ENCODE data around the gene SLCO1A2.

Gene SLCO1A2

GRCh38 chr12:21221778-21222177, 112.9 kb downstream of the SLCO1A2 start:
- TF ChIP-seq CTCF (conservative IDR thresholded peaks at IDR 0.05; ENCODE audit: low read depth, low read length), result no peak
- no peak for DNase-seq (ENCODE audit: low read depth)
- H3K4me3 ChIP-seq (ENCODE audit: low read depth, low read length), result no peak overlapping the region

- TF ChIP-seq CTCF (conservative IDR thresholded peaks at IDR 0.05; ENCODE audit: low read depth, low read length), result no peak
- no peak overlapping the region for H3K4me3 ChIP-seq (ENCODE audit: low read depth, low read length)
- no peak for DNase-seq (ENCODE audit: low read depth)
These were observed 113.6 kb downstream of the SLCO1A2 start for GRCh38 chr12:21221072-21221471.

- no peak for TF ChIP-seq CTCF (conservative IDR thresholded peaks at IDR 0.05; ENCODE audit: low read depth, low read length)
- no peak for DNase-seq (ENCODE audit: low read depth)
- H3K4me3 ChIP-seq (ENCODE audit: low read depth, low read length), result no peak overlapping the region
These were observed 114.5 kb downstream of the SLCO1A2 start for GRCh38 chr12:21220266-21220665.

GRCh38 chr12:21219206-21219605, 115.5 kb downstream of the SLCO1A2 start:
- DNase-seq (ENCODE audit: low read depth), result no peak
- TF ChIP-seq CTCF (conservative IDR thresholded peaks at IDR 0.05; ENCODE audit: low read depth, low read length), result no peak
- H3K4me3 ChIP-seq (ENCODE audit: low read depth, low read length), result no peak overlapping the region
